ENCODE data around the gene VIL1. TPM values are rescaled to one million over a fixed set of nuclear protein-coding genes. Genes with fewer than 3 reads are reported as not detected.

The VIL1 gene
- total RNA-seq, 4 donors from 2014 or later = 0.21 to 3.3 (median 1.1) TPM

DNA sequence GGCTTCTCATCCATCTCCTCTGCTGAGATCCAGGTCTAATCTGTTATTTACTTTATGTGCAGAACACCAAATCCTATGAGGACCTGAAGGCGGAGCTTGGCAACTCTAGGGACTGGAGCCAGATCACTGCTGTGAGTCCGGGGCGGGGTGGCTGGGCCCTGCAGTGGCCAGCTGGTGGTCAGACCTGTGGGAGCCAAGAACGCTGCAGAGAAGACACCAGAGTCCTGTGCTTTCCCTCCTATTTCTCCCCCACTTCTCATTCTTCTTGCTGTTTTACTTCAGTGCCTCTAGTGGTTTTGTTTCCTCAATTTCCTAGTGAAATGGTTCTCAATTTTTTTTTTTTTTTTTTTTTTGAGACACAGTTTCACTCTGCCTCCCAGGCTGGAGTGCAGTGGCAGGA lies 19.7 kb downstream of the VIL1 start:
- H3K27me3 ChIP-seq = no peaks in the 10 kb centered on the region
- WGBS = 75% methylated on average over 4 of the region's 4 CpGs
- no peak for TF ChIP-seq POLR2AphosphoS5 (IDR thresholded peaks at IDR 0.05)
- no peak for TF ChIP-seq CTCF (IDR thresholded peaks at IDR 0.05)
- TF ChIP-seq POLR2A (IDR thresholded peaks at IDR 0.05) = no peak
- no peak for TF ChIP-seq EP300 (IDR thresholded peaks at IDR 0.05)
- no peaks in the 10 kb centered on the region for H3K4me1 ChIP-seq
- no peaks in the 10 kb centered on the region for H3K36me3 ChIP-seq
- DNase-seq (ENCODE audit: low spot score in 2 of 2) = peak; percentile 17 to 65
- H3K27ac ChIP-seq = no peak overlapping the region
- H3K9me3 ChIP-seq = no peaks in the 10 kb centered on the region
- H3K4me3 ChIP-seq = no peak overlapping the region

- TF ChIP-seq CTCF (IDR thresholded peaks at IDR 0.05) = no peak
- TF ChIP-seq POLR2A (IDR thresholded peaks at IDR 0.05) = no peak
- TF ChIP-seq POLR2AphosphoS5 (IDR thresholded peaks at IDR 0.05) = no peak
- no peak for TF ChIP-seq EP300 (IDR thresholded peaks at IDR 0.05)
- DNase-seq (ENCODE audit: low spot score in 2 of 2) = peak in 1 of 2 donors; percentile 47
- Histone ChIP-seq H3K27me3 (no peaks in the 10 kb centered on the region), H3K4me1 (peaks cover 6% of the 10 kb centered on the region), H3K4me3 (no peak overlapping the region), H3K9me3 (no peaks in the 10 kb centered on the region), H3K27ac (no peak overlapping the region), H3K36me3 (peaks cover 24% of the 10 kb centered on the region)
- WGBS = 96% methylated on average over 7 of the region's 7 CpGs
Measured at GRCh38 chr2:218444692-218445357, 25.9 kb downstream of the VIL1 start.

- TF ChIP-seq CTCF (IDR thresholded peaks at IDR 0.05) (no peak), POLR2AphosphoS5 (IDR thresholded peaks at IDR 0.05) (no peak), EP300 (IDR thresholded peaks at IDR 0.05) (no peak), POLR2A (IDR thresholded peaks at IDR 0.05) (no peak)
- Histone ChIP-seq H3K4me1 (peaks cover 6% of the 10 kb centered on the region), H3K4me3 (no peak overlapping the region), H3K9me3 (no peaks in the 10 kb centered on the region), H3K36me3 (peaks cover 25% of the 10 kb centered on the region), H3K27me3 (no peaks in the 10 kb centered on the region), H3K27ac (no peak overlapping the region)
- no peak for DNase-seq (ENCODE audit: low spot score in 2 of 2)
Measured at GRCh38 chr2:218445602-218446001, 26.7 kb downstream of the VIL1 start.

- H3K27ac ChIP-seq = no peak overlapping the region
- TF ChIP-seq CTCF (IDR thresholded peaks at IDR 0.05) (no peak), POLR2A (IDR thresholded peaks at IDR 0.05) (no peak), EP300 (IDR thresholded peaks at IDR 0.05) (no peak), POLR2AphosphoS5 (IDR thresholded peaks at IDR 0.05) (no peak)
- peaks cover 6% of the 10 kb centered on the region for H3K4me1 ChIP-seq
- no peaks in the 10 kb centered on the region for H3K9me3 ChIP-seq
- H3K36me3 ChIP-seq = peaks cover 25% of the 10 kb centered on the region
- DNase-seq (ENCODE audit: low spot score in 2 of 2) = peak in 1 of 2 donors; percentile 11
- no peaks in the 10 kb centered on the region for H3K27me3 ChIP-seq
- H3K4me3 ChIP-seq = no peak overlapping the region
- 95% methylated on average over 6 of the region's 6 CpGs for WGBS
Measured at GRCh38 chr2:218446547-218446946, 27.6 kb downstream of the VIL1 start.

DNA sequence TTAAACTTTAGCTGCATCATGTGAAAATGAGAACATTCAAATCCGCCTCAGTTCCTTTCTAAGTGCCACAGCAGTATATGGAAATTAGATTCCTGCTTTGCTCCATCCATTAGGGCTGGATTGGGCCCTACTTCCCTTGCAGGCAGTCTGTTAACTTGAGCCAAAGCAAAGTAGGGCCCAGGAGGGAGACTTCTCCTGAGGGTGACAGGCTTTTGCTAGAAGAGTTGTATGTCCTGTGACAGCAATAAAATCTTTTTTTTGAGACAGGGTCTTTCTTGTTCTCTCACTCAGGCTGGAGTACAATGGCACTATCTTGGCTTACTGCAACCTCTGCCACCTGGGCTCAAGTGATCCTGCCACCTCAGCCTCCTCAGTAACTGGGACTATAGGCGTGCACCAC lies 28.1 kb downstream of the VIL1 start:
- no peaks in the 10 kb centered on the region for H3K27me3 ChIP-seq
- H3K4me1 ChIP-seq = peaks cover 6% of the 10 kb centered on the region
- TF ChIP-seq POLR2AphosphoS5 (IDR thresholded peaks at IDR 0.05) (no peak), CTCF (IDR thresholded peaks at IDR 0.05) (no peak), POLR2A (IDR thresholded peaks at IDR 0.05) (no peak), EP300 (IDR thresholded peaks at IDR 0.05) (no peak)
- peaks cover 25% of the 10 kb centered on the region for H3K36me3 ChIP-seq
- no peak overlapping the region for H3K4me3 ChIP-seq
- WGBS = 100% methylated on average over 2 of the region's 2 CpGs
- peak in 1 of 2 donors; percentile 9 for DNase-seq (ENCODE audit: low spot score in 2 of 2)
- H3K9me3 ChIP-seq = no peaks in the 10 kb centered on the region
- H3K27ac ChIP-seq = no peak overlapping the region
